CD4-positive, alpha-beta memory T cell (primary cell): ENCODE measurements around the gene TMEM205. TPM values are rescaled to one million over a fixed set of nuclear protein-coding genes. Genes with fewer than 3 reads are reported as not detected.

Experiments
- CTCF ChIA-PET: fragments of 350-600 bp; sonication (Branson Sonifier 250); formaldehyde crosslinking; loops from one replicate; lab custom pipeline; 2021; ENCODE audit warnings: inconsistent platforms; ENCODE audit not compliant: partially characterized antibody; lab: Charles Lee
- POLR2A ChIA-PET: fragments of 350-600 bp; sonication (Branson Sonifier 250); formaldehyde crosslinking; loops from one replicate; lab custom pipeline; 2021; ENCODE audit not compliant: partially characterized antibody; lab: Charles Lee
- DNase-seq, 5 donors: peaks; one replicate each; pipeline versions ENCODE4 v3.0.0 to v3.0.0-alpha.2; 2020 to 2022; ENCODE audit warnings: mixed read lengths in 1 of 5
- H3K27ac ChIP-seq: one replicate; pipeline ENCODE4 v1.7.0; 2013; ENCODE audit warnings: low read depth, low read length
- H3K27me3 ChIP-seq: 2 replicates; pipeline ENCODE4 v1.7.0; 2013; ENCODE audit warnings: mild to moderate bottlenecking, low read length, moderate library complexity; ENCODE audit not compliant: insufficient read depth
- H3K36me3 ChIP-seq: 2 replicates; pipeline ENCODE4 v1.7.0; 2013; ENCODE audit warnings: mild to moderate bottlenecking, low read length, moderate library complexity; ENCODE audit not compliant: insufficient read depth
- H3K4me1 ChIP-seq: 2 replicates; pipeline ENCODE4 v1.7.0; 2013; ENCODE audit warnings: mild to moderate bottlenecking, low read length, moderate library complexity; ENCODE audit not compliant: insufficient read depth
- H3K4me3 ChIP-seq, 2 donors: one replicate each; pipeline ENCODE4 v1.7.0; 2013; ENCODE audit warnings: low read length in 2 of 2, mild to moderate bottlenecking in 1 of 2
- H3K9me3 ChIP-seq, 2 donors: one replicate each; pipeline ENCODE4 v1.7.0; 2013; ENCODE audit warnings: low read length in 2 of 2, control low read depth in 1 of 2; ENCODE audit not compliant: control insufficient read depth in 1 of 2
- H3K27ac Mint-ChIP-seq, 7 donors: one replicate each; pipeline ENCODE4 v1.8.0; 2020 to 2021; ENCODE audit warnings: mixed read lengths in 7 of 7, mild to moderate bottlenecking in 6 of 7, inconsistent platforms in 3 of 7, moderate library complexity in 3 of 7
- H3K27me3 Mint-ChIP-seq, 2 donors: one replicate each; pipeline ENCODE4 v1.8.0; 2020 to 2021; ENCODE audit warnings: mixed read lengths in 2 of 2
- H3K36me3 Mint-ChIP-seq, 2 donors: one replicate each; pipeline ENCODE4 v1.8.0; 2020 to 2021; ENCODE audit warnings: mixed read lengths in 2 of 2, inconsistent platforms in 1 of 2, mild to moderate bottlenecking in 1 of 2
- H3K4me1 Mint-ChIP-seq, 4 donors: one replicate each; pipeline ENCODE4 v1.8.0; 2020 to 2021; ENCODE audit warnings: mixed read lengths in 4 of 4, mild to moderate bottlenecking in 1 of 4
- H3K4me3 Mint-ChIP-seq, 8 donors: one replicate each; pipeline ENCODE4 v1.8.0; 2020 to 2021; ENCODE audit warnings: mixed read lengths in 8 of 8, mild to moderate bottlenecking in 7 of 8, moderate library complexity in 6 of 8, inconsistent platforms in 3 of 8
- H3K9me3 Mint-ChIP-seq, 8 donors: one replicate each; pipeline ENCODE4 v1.8.0; 2020 to 2021; ENCODE audit warnings: mixed read lengths in 8 of 8, mild to moderate bottlenecking in 5 of 8, inconsistent platforms in 3 of 8, moderate library complexity in 1 of 8
- intact Hi-C: fragments of 100-400 bp; cut with micrococcal nuclease; formaldehyde crosslinking; loops from one replicate; pipeline ENCODE4 v1.15.1; 2023
- polyA plus RNA-seq, 2 donors: library from polyadenylated mRNA; unstranded; fragments of 300-500 nt; fragmentation: Illumina TruSeq; gene quantifications; one replicate each; pipeline ENCODE4 v1.2.3, GENCODE V29; 2021
- total RNA-seq, 2 experiments: library from RNA; stranded (reverse); gene quantifications; one replicate each; pipeline ENCODE4 v1.2.3, GENCODE V29; 2021

Gene TMEM205
- total and polyA plus RNA-seq, 4 experiments from 2014 or later: 26.1 to 86.3 (median 42.3) TPM

- no peak for DNase-seq
- Mint-ChIP-seq H3K4me1 (peaks cover under 1 to 17% (median 11%) of the 10 kb centered on the region in 4 donors), H3K9me3 (peaks cover 0 to 2% (median 0%) of the 10 kb centered on the region in 8 donors), H3K27ac (peak overlapping the region in 3 of 7 donors; percentile 7 to 79 (median 36)), H3K27me3 (no peaks in the 10 kb centered on the region), H3K4me3 (peak overlapping the region in 3 of 8 donors; percentile 49 to 66 (median 51)), H3K36me3 (peaks cover 20 to 31% of the 10 kb centered on the region in 2 donors)
- H3K4me3 ChIP-seq: peak overlapping the region in 1 of 2 donors; percentile 57
- no peaks in the 10 kb centered on the region for H3K9me3 ChIP-seq
- no peaks in the 10 kb centered on the region for H3K36me3 ChIP-seq
- intact Hi-C loops: no loop called here
- ChIA-PET POLR2A (interaction anchor here (1.0 to 3.3 kb wide), 9 partner anchors 18 to 283 kb away, joined by 3 to 54 read pairs (median 10); partner anchors contain the start of genes CCDC159, ELOF1, LDLR and ODAD3), CTCF (interaction anchor here (1.1 to 2.0 kb wide), 4 partner anchors 8 to 79 kb away, joined by 3 to 6 read pairs (median 4); partner anchors contain the start of gene EPOR)
- no peaks in the 10 kb centered on the region for H3K27me3 ChIP-seq
- H3K27ac ChIP-seq: no peak overlapping the region
- H3K4me1 ChIP-seq: peaks cover 32% of the 10 kb centered on the region
These were observed 27.3 kb upstream of the TMEM205 start for GRCh38 chr19:11373166-11373884.

GRCh38 chr19:11370744-11371143 lies 24.7 kb upstream of the TMEM205 start:
- POLR2A ChIA-PET: interaction anchor here (1.0 to 2.7 kb wide), 2 partner anchors 10 to 112 kb away, joined by 3 to 9 read pairs; no protein-coding TSS in a partner anchor
- peaks cover 15% of the 10 kb centered on the region for H3K4me1 ChIP-seq
- intact Hi-C loops: no loop called here
- no peaks in the 10 kb centered on the region for H3K9me3 ChIP-seq
- H3K9me3 Mint-ChIP-seq: peaks cover 0 to 2% (median 0%) of the 10 kb centered on the region in 8 donors
- H3K27me3 ChIP-seq: no peaks in the 10 kb centered on the region
- no peak overlapping the region for H3K4me3 ChIP-seq
- H3K27ac ChIP-seq: no peak overlapping the region
- H3K27me3 Mint-ChIP-seq: no peaks in the 10 kb centered on the region
- no peaks in the 10 kb centered on the region for H3K36me3 ChIP-seq
- no peak for DNase-seq
- peaks cover 0 to 6% (median under 1%) of the 10 kb centered on the region in 4 donors for H3K4me1 Mint-ChIP-seq
- peaks cover 25 to 34% of the 10 kb centered on the region in 2 donors for H3K36me3 Mint-ChIP-seq
- peak overlapping the region in 1 of 7 donors; percentile 32 for H3K27ac Mint-ChIP-seq
- H3K4me3 Mint-ChIP-seq: no peak overlapping the region
- CTCF ChIA-PET: interaction anchor here (1.1 to 3.0 kb wide), 2 partner anchors 10 to 12 kb away, joined by 3 to 14 read pairs; no protein-coding TSS in a partner anchor

- no peak for DNase-seq
- CTCF ChIA-PET: no interaction called here
- H3K9me3 ChIP-seq: no peaks in the 10 kb centered on the region
- Mint-ChIP-seq H3K9me3 (peaks cover 0 to 2% (median 0%) of the 10 kb centered on the region in 8 donors), H3K4me3 (no peak overlapping the region), H3K36me3 (peaks cover 30 to 36% of the 10 kb centered on the region in 2 donors), H3K27ac (no peak overlapping the region), H3K4me1 (peaks cover 0 to 3% (median 0%) of the 10 kb centered on the region in 4 donors), H3K27me3 (no peaks in the 10 kb centered on the region)
- intact Hi-C loops: no loop called here
- H3K4me1 ChIP-seq: no peaks in the 10 kb centered on the region
- POLR2A ChIA-PET: no interaction called here
- H3K4me3 ChIP-seq: no peak overlapping the region
- H3K27me3 ChIP-seq: no peaks in the 10 kb centered on the region
- no peak overlapping the region for H3K27ac ChIP-seq
- no peaks in the 10 kb centered on the region for H3K36me3 ChIP-seq
These were observed 21.5 kb upstream of the TMEM205 start for GRCh38 chr19:11367528-11367927.

GRCh38 chr19:11365557-11366117 lies 19.6 kb upstream of the TMEM205 start:
- no peak overlapping the region for H3K27ac Mint-ChIP-seq
- Histone ChIP-seq H3K27ac (no peak overlapping the region), H3K4me3 (no peak overlapping the region), H3K36me3 (no peaks in the 10 kb centered on the region), H3K27me3 (no peaks in the 10 kb centered on the region), H3K9me3 (no peaks in the 10 kb centered on the region), H3K4me1 (no peaks in the 10 kb centered on the region)
- no peak for DNase-seq
- ChIA-PET POLR2A (no interaction called here), CTCF (no interaction called here)
- peaks cover 23 to 27% of the 10 kb centered on the region in 2 donors for H3K36me3 Mint-ChIP-seq
- intact Hi-C loops: no loop called here
- H3K4me3 Mint-ChIP-seq: no peak overlapping the region
- peaks cover 0 to under 1% (median 0%) of the 10 kb centered on the region in 4 donors for H3K4me1 Mint-ChIP-seq
- no peaks in the 10 kb centered on the region for H3K9me3 Mint-ChIP-seq
- H3K27me3 Mint-ChIP-seq: no peaks in the 10 kb centered on the region

- no peak overlapping the region for H3K4me3 Mint-ChIP-seq
- intact Hi-C loops: no loop called here
- H3K27ac Mint-ChIP-seq: no peak overlapping the region
- no peaks in the 10 kb centered on the region for H3K4me1 ChIP-seq
- no peak for DNase-seq
- CTCF ChIA-PET: no interaction called here
- H3K9me3 Mint-ChIP-seq: no peaks in the 10 kb centered on the region
- no peaks in the 10 kb centered on the region for H3K9me3 ChIP-seq
- H3K36me3 Mint-ChIP-seq: peaks cover 23 to 25% of the 10 kb centered on the region in 2 donors
- H3K27ac ChIP-seq: no peak overlapping the region
- no peaks in the 10 kb centered on the region for H3K27me3 Mint-ChIP-seq
- H3K36me3 ChIP-seq: no peaks in the 10 kb centered on the region
- no peaks in the 10 kb centered on the region for H3K4me1 Mint-ChIP-seq
- H3K4me3 ChIP-seq: no peak overlapping the region
- H3K27me3 ChIP-seq: no peaks in the 10 kb centered on the region
- POLR2A ChIA-PET: no interaction called here
These were observed 18.9 kb upstream of the TMEM205 start for GRCh38 chr19:11364935-11365334.

- H3K27ac ChIP-seq: no peak overlapping the region
- DNase-seq: no peak
- Mint-ChIP-seq H3K4me3 (no peak overlapping the region), H3K36me3 (peaks cover 20 to 22% of the 10 kb centered on the region in 2 donors), H3K9me3 (no peaks in the 10 kb centered on the region), H3K27me3 (no peaks in the 10 kb centered on the region), H3K27ac (no peak overlapping the region), H3K4me1 (no peaks in the 10 kb centered on the region)
- no peaks in the 10 kb centered on the region for H3K4me1 ChIP-seq
- intact Hi-C loops: no loop called here
- ChIA-PET POLR2A (no interaction called here), CTCF (no interaction called here)
- no peaks in the 10 kb centered on the region for H3K27me3 ChIP-seq
- no peaks in the 10 kb centered on the region for H3K9me3 ChIP-seq
- no peaks in the 10 kb centered on the region for H3K36me3 ChIP-seq
- H3K4me3 ChIP-seq: no peak overlapping the region
These were observed 18.3 kb upstream of the TMEM205 start for GRCh38 chr19:11364296-11364904.

- no peak overlapping the region for H3K27ac Mint-ChIP-seq
- no peak overlapping the region for H3K4me3 Mint-ChIP-seq
- H3K9me3 Mint-ChIP-seq: no peaks in the 10 kb centered on the region
- POLR2A ChIA-PET: no interaction called here
- Histone ChIP-seq H3K27me3 (no peaks in the 10 kb centered on the region), H3K27ac (no peak overlapping the region), H3K4me1 (no peaks in the 10 kb centered on the region), H3K9me3 (no peaks in the 10 kb centered on the region), H3K36me3 (no peaks in the 10 kb centered on the region), H3K4me3 (no peak overlapping the region)
- peaks cover 17% of the 10 kb centered on the region in 2 donors for H3K36me3 Mint-ChIP-seq
- intact Hi-C loops: no loop called here
- CTCF ChIA-PET: no interaction called here
- DNase-seq: no peak
- H3K4me1 Mint-ChIP-seq: no peaks in the 10 kb centered on the region
- no peaks in the 10 kb centered on the region for H3K27me3 Mint-ChIP-seq
These were observed 17.8 kb upstream of the TMEM205 start for GRCh38 chr19:11363881-11364280.
